Brain microvascular endothelial cell (primary cell): ENCODE data around the gene CRTAC1.

Source experiments
- DNase-seq: peaks from one replicate; pipeline ENCODE4 v3.0.0-alpha.2; 2020
- H3K27ac ChIP-seq: fragments of 250-450 bp; sonication (Bioruptor Pico); 2 replicates; pipeline ENCODE4 v1.5.1; 2020; ENCODE audit warnings: mild to moderate bottlenecking, moderate library complexity
- H3K27me3 ChIP-seq: fragments of 250-450 bp; sonication (Bioruptor Pico); replicated peaks from 2 replicates; pipeline ENCODE4 v1.5.1; 2020; ENCODE audit warnings: mild to moderate bottlenecking
- H3K36me3 ChIP-seq: fragments of 250-450 bp; sonication (Bioruptor Pico); replicated peaks from 2 replicates; pipeline ENCODE4 v1.5.1; 2020; ENCODE audit warnings: mild to moderate bottlenecking
- H3K4me3 ChIP-seq: 2 replicates; pipeline ENCODE4 v1.5.1; 2011; ENCODE audit warnings: low read depth, mild to moderate bottlenecking, control low read depth, low read length, moderate library complexity
- CTCF ChIP-seq: IDR thresholded peaks from 2 replicates; pipeline ENCODE4 v1.5.1; 2011; ENCODE audit warnings: low read depth, mild to moderate bottlenecking, moderate library complexity, low read length, control low read depth, inconsistent platforms; ENCODE audit errors: missing control alignments
- in situ Hi-C: cut with HindIII; loops from 2 replicates; pipeline ENCODE4 v1.10.0; 2017; ENCODE audit warnings: low sequenced_read_pairs, low pct_ligation_motif_present

The CRTAC1 gene

GRCh38 chr10:97896756-97897358 is 133.6 kb downstream of the CRTAC1 start:
- TF ChIP-seq CTCF: no peak
- in situ Hi-C loops: no loop called here
- Histone ChIP-seq H3K36me3 (no peaks in the 10 kb centered on the region), H3K27me3 (peaks cover 3% of the 10 kb centered on the region), H3K27ac (no peak overlapping the region), H3K4me3 (no peak overlapping the region)
- no peak for DNase-seq

- Histone ChIP-seq H3K27me3 (peaks cover 3% of the 10 kb centered on the region), H3K36me3 (no peaks in the 10 kb centered on the region), H3K27ac (no peak overlapping the region), H3K4me3 (no peak overlapping the region)
- in situ Hi-C loops: no loop called here
- TF ChIP-seq CTCF: no peak
- DNase-seq: no peak
Measured at GRCh38 chr10:97895915-97896314, 134.5 kb downstream of the CRTAC1 start.

- TF ChIP-seq CTCF: no peak
- H3K27me3 ChIP-seq: peaks cover 3% of the 10 kb centered on the region
- H3K36me3 ChIP-seq: no peaks in the 10 kb centered on the region
- no peak overlapping the region for H3K27ac ChIP-seq
- H3K4me3 ChIP-seq: no peak overlapping the region
- in situ Hi-C loops: no loop called here
- DNase-seq: no peak
Measured at GRCh38 chr10:97895084-97895483, 135.3 kb downstream of the CRTAC1 start.

GRCh38 chr10:97894092-97894491 is 136.3 kb downstream of the CRTAC1 start:
- TF ChIP-seq CTCF: no peak
- H3K27me3 ChIP-seq: peaks cover 3% of the 10 kb centered on the region
- H3K27ac ChIP-seq: no peak overlapping the region
- in situ Hi-C loops: no loop called here
- DNase-seq: no peak
- H3K4me3 ChIP-seq: no peak overlapping the region
- no peaks in the 10 kb centered on the region for H3K36me3 ChIP-seq

- in situ Hi-C loops: no loop called here
- no peaks in the 10 kb centered on the region for H3K36me3 ChIP-seq
- DNase-seq: no peak
- H3K27ac ChIP-seq: no peak overlapping the region
- peaks cover 3% of the 10 kb centered on the region for H3K27me3 ChIP-seq
- no peak overlapping the region for H3K4me3 ChIP-seq
- no peak for TF ChIP-seq CTCF
Measured at GRCh38 chr10:97892939-97893338, 137.5 kb downstream of the CRTAC1 start.

- no peak overlapping the region for H3K4me3 ChIP-seq
- H3K36me3 ChIP-seq: no peaks in the 10 kb centered on the region
- no peak for DNase-seq
- no peak for TF ChIP-seq CTCF
- in situ Hi-C loops: no loop called here
- no peak overlapping the region for H3K27ac ChIP-seq
- peaks cover 3% of the 10 kb centered on the region for H3K27me3 ChIP-seq
Measured at GRCh38 chr10:97892506-97892905, 137.9 kb downstream of the CRTAC1 start.
